Measurements from ENCODE around the gene ESR2. TPM values are rescaled to one million over a fixed set of nuclear protein-coding genes. Genes with fewer than 3 reads are reported as not detected.

Gene ESR2
- total and polyA plus RNA-seq, 2 experiments from 2014 or later: 0.50 to 0.86 TPM

DNA sequence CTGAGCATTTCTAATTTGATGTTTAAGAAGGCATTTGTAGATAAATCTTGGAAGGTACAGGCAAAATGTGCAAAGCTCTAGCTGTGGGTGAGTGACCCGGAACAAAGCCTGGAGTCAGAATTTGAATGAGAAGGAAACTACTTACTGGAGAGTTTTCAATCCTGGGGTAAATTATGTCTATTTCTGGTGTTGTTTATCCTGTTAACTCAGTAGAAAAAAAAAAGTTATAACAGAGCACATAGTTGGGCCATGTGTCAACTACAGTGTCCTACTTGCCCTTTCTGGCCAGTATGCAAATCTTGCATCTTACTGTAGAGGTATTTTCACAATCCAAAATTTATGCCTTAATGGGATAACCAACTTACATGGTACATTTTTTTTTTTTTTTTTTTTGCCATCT lies 259.0 kb downstream of the ESR2 start:
- H3K27ac ChIP-seq: no peak overlapping the region
- H3K4me1 ChIP-seq (ENCODE audit: low read depth): peaks cover 4% of the 10 kb centered on the region
- no peak overlapping the region for H3K4me3 ChIP-seq
- peak in 1 of 2 donors; percentile 3 for DNase-seq (ENCODE audit: low read depth in 1 of 2, low spot score in 1 of 2)
- no peaks in the 10 kb centered on the region for H3K9me3 ChIP-seq (ENCODE audit: low read depth)
- H3K36me3 ChIP-seq: peaks cover 2% of the 10 kb centered on the region
- TF ChIP-seq, protein P1, sequence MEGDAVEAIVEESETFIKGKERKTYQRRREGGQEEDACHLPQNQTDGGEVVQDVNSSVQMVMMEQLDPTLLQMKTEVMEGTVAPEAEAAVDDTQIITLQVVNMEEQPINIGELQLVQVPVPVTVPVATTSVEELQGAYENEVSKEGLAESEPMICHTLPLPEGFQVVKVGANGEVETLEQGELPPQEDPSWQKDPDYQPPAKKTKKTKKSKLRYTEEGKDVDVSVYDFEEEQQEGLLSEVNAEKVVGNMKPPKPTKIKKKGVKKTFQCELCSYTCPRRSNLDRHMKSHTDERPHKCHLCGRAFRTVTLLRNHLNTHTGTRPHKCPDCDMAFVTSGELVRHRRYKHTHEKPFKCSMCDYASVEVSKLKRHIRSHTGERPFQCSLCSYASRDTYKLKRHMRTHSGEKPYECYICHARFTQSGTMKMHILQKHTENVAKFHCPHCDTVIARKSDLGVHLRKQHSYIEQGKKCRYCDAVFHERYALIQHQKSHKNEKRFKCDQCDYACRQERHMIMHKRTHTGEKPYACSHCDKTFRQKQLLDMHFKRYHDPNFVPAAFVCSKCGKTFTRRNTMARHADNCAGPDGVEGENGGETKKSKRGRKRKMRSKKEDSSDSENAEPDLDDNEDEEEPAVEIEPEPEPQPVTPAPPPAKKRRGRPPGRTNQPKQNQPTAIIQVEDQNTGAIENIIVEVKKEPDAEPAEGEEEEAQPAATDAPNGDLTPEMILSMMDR (IDR thresholded peaks at IDR 0.05; ENCODE audit: low read depth, low read length): no peak
- no peaks in the 10 kb centered on the region for H3K27me3 ChIP-seq

Other genes with a start within 250 kb of the ESR2 start
- gene MTHFD1, start 94.0 kb upstream of the ESR2 start, total RNA-seq: 30.7 and 37.8 TPM in 2 replicates
- 63.6 and 73.1 TPM in 2 replicates for gene MTHFD1, start 94.0 kb upstream of the ESR2 start, polyA plus RNA-seq
- 0.63 and 1.3 TPM in 2 replicates for gene AKAP5, start 171.1 kb upstream of the ESR2 start, total RNA-seq
- 0.18 and 0.94 TPM in 2 replicates for gene AKAP5, start 171.1 kb upstream of the ESR2 start, polyA plus RNA-seq
- 7.5 and 11.3 TPM in 2 replicates for gene ZBTB25, start 209.5 kb upstream of the ESR2 start, total RNA-seq
- 13.3 and 20.9 TPM in 2 replicates for gene ZBTB25, start 209.5 kb upstream of the ESR2 start, polyA plus RNA-seq
- gene ZBTB1, start 210.4 kb upstream of the ESR2 start, total RNA-seq: 22.5 and 31.4 TPM in 2 replicates
- gene ZBTB1, start 210.4 kb upstream of the ESR2 start, polyA plus RNA-seq: 23.4 and 28.5 TPM in 2 replicates
- 1.1 and 2.4 TPM in 2 replicates for gene HSPA2, start 246.4 kb upstream of the ESR2 start, total RNA-seq
- 0.93 and 2.3 TPM in 2 replicates for gene HSPA2, start 246.4 kb upstream of the ESR2 start, polyA plus RNA-seq

Data from cardiac muscle cell (in vitro differentiated cells and primary cell).